ENCODE measurements around the gene CDH23. TPM values are rescaled to one million over a fixed set of nuclear protein-coding genes. Genes with fewer than 3 reads are reported as not detected.

The CDH23 gene
- total RNA-seq, 8 experiments from 2014 or later, result 1.6 to 81.3 (median 3.3) TPM

DNA sequence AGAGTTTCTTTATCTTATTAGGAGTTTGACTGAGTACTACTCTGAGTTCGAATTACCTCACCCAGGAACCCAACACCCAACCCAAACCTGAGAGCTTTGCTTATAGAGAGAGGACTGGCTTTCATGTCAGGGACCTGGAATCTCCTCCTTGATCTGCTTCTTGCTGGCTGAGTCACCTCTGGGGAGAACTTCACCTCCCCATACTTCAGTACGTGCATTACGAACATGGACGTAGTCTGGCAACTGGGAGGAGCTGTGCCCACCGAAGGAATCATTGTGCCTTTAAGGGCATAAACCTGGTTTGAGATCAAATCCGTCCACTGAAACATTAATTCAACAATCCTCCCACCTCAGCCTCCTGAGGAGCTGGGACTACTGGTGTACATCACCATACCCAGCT lies 466.5 kb downstream of the CDH23 start:
- Histone ChIP-seq H3K27ac (no peak overlapping the region), H3K4me1 (replicated peaks in 1 of 2) (peaks cover 20 to 22% of the 10 kb centered on the region in 2 donors), H3K4me3 (no peak overlapping the region)
- in situ Hi-C loops (cut with MboI; ENCODE audit: low pct_unique_long_range_greater_than_20kb in 2 of 9, low sequenced_read_pairs in 9 of 9, unreplicated experiment in 9 of 9), result no loop called here
- WGBS, 10 experiments, result 59 to 100% (median 88%) methylated on average over 1 to 5 of the region's 6 CpGs; no CpG with 5 or more reads in 3 of the 10 experiments
- ATAC-seq (replicated peaks in 6 of 8), result no peak

GRCh38 chr10:71864911-71865361 lies 468.2 kb downstream of the CDH23 start:
- in situ Hi-C loops (cut with MboI; ENCODE audit: low pct_unique_long_range_greater_than_20kb in 2 of 9, low sequenced_read_pairs in 9 of 9, unreplicated experiment in 9 of 9), result no loop called here
- WGBS, 10 experiments, result 0 to 100% (median 80%) methylated on average over 1 to 5 of the region's 5 CpGs; no CpG with 5 or more reads in 1 of the 10 experiments
- Histone ChIP-seq H3K27ac (no peak overlapping the region), H3K4me3 (no peak overlapping the region), H3K4me1 (replicated peaks in 1 of 2) (peaks cover 16 to 22% of the 10 kb centered on the region in 2 donors)
- no peak for ATAC-seq (replicated peaks in 6 of 8)

Other genes with a start within 250 kb of the CDH23 start
- 10 to 100 TPM in 6 of 8 experiments, 1 to 10 TPM in 2; 1.4 to 53.5 (median 18.2) TPM for gene UNC5B, start 184.3 kb upstream of the CDH23 start, total RNA-seq
- gene SLC29A3, start 77.7 kb upstream of the CDH23 start, total RNA-seq, result 1 to 10 TPM; 2.3 to 7.6 (median 4.1) TPM

Measured in motor neuron (in vitro differentiated cells).